Adrenal gland (tissue), 5 donors: ENCODE measurements around the gene SGSM1.

Experiments
- POLR2A ChIP-seq, 2 donors: fragments of 450-650 bp; IDR thresholded peaks; one replicate each; pipeline ENCODE4 v1.6.1; 2017; ENCODE audit warnings: antibody characterized with exemption in 2 of 2, mild to moderate bottlenecking in 2 of 2, moderate library complexity in 1 of 2
- TF ChIP-seq, protein P1 (sequence below), 6 experiments: fragments of 450-650 bp in 4 of 6; fragments of 200-600 bp in 2 of 6; sonication (generic) in 1 of 6; IDR thresholded peaks; 1 replicate in 5 of 6; 2 replicates in 1 of 6; pipeline versions ENCODE4 v1.5.1 to v1.8.0; 2016 to 2021; ENCODE audit warnings: antibody characterized with exemption in 6 of 6, mild to moderate bottlenecking in 2 of 6, moderate library complexity in 1 of 6
- donor health status: DM: no; HTN: no; CAD: no.

GRCh38 chr22:24763872-24764485 is 42.0 kb upstream of the SGSM1 start:
- TF ChIP-seq, protein P1, sequence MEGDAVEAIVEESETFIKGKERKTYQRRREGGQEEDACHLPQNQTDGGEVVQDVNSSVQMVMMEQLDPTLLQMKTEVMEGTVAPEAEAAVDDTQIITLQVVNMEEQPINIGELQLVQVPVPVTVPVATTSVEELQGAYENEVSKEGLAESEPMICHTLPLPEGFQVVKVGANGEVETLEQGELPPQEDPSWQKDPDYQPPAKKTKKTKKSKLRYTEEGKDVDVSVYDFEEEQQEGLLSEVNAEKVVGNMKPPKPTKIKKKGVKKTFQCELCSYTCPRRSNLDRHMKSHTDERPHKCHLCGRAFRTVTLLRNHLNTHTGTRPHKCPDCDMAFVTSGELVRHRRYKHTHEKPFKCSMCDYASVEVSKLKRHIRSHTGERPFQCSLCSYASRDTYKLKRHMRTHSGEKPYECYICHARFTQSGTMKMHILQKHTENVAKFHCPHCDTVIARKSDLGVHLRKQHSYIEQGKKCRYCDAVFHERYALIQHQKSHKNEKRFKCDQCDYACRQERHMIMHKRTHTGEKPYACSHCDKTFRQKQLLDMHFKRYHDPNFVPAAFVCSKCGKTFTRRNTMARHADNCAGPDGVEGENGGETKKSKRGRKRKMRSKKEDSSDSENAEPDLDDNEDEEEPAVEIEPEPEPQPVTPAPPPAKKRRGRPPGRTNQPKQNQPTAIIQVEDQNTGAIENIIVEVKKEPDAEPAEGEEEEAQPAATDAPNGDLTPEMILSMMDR (IDR thresholded peaks at IDR 0.05), result no peak
- TF ChIP-seq POLR2A (IDR thresholded peaks at IDR 0.05), result no peak
